Stimulated activated CD4-positive, alpha-beta T cell treated with anti-CD3 and anti-CD28 coated beads, Interleukin-15, amount 100 ng/mL, for 1 hour (primary cell): ENCODE results near the gene ANKRD11.
"Not testable (repeated sequence)": the region's sequence is repeated elsewhere in the genome, so short reads cannot be mapped to it uniquely, and the experiment has no call there.

Source experiments
- DNase-seq, 2 donors: peaks; one replicate each; pipeline ENCODE4 v3.0.0-alpha.2; 2020; ENCODE audit warnings: low read depth in 1 of 2, low spot score in 1 of 2

ANKRD11 gene

GRCh38 chr16:89453501-89454321 is 36.6 kb downstream of the ANKRD11 start:
- no peak for DNase-seq

DNA sequence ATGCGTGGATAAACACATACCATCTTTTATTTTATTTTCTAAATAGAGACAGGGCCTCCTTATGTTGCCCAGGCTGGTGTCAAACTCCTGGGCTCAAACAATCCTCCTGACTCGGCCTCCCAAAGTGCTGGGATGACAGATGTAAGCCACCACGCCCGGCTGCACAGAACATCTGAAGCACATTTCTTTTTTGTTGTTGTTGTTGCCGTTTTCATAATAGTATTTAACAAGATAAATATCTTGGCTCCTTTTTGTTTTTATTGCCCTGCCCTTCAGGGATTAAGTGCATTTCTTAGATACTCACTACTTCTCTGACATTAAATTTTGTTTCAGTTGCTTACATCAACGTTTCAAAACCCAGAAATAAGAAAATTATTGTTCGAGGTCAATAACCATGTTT is 37.4 kb downstream of the ANKRD11 start:
- no peak for DNase-seq

- no peak for DNase-seq
These were observed 38.1 kb downstream of the ANKRD11 start for GRCh38 chr16:89452241-89452640.

- DNase-seq: no peak
These were observed 39.8 kb downstream of the ANKRD11 start for GRCh38 chr16:89450537-89450936.

- DNase-seq: no peak
These were observed 40.5 kb downstream of the ANKRD11 start for GRCh38 chr16:89449726-89450335.

GRCh38 chr16:89448656-89449055 is 41.7 kb downstream of the ANKRD11 start:
- DNase-seq: no peak

DNA sequence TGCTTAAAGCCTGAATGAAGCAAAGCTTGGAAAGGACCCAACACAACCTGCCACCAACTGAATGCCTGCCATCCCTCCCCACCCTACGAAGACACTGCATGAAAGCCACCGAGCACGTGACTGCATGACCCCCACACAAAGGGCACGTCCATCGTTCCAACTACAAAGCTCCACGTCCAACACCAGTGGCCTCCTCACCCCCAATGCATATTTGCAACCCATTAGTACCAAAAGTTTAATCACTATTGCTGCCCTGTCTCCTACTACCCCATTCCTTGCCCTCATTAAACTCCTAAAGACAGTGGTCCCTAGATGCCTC is 43.4 kb downstream of the ANKRD11 start:
- DNase-seq: no peak

DNA sequence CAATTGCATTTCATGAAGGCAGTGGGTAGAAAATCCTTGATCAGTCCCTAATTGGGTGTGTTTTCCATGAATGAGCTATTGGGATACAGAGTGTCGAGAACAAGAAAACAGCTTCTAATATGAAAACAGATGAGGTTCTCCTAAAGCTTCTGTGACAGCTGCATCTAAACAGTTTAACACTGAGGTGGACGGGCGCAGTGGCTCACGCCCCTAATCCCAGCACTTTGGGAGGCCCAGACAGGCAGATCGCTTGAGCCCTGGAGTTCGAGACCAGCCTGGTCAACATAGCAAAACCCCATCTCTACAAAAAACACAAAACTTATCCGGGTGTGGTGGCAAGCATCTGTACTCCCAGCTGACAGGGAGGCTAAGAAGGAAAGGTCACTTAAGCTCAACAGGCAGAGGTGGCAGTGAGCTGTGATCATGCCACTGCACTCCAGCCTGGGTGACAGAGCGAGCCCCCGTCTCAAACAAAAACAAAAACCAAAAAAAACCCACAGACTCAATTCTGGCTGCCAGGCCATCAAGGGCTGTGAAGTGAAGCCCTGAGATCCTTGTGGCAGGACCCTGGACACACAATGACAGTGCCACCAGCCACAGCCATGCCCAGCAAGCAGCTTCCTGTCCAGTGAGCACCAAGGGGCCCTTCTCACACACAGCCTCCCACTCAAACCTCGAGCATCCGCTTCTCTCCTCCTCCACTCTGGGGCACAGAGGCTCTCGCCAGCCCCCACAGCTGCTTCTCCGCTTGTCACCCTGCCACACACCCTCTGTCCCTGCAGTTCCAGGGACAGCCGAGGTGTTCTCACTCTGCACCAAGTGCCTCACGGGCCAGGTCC is 44.0 kb downstream of the ANKRD11 start:
- DNase-seq: no peak

DNA sequence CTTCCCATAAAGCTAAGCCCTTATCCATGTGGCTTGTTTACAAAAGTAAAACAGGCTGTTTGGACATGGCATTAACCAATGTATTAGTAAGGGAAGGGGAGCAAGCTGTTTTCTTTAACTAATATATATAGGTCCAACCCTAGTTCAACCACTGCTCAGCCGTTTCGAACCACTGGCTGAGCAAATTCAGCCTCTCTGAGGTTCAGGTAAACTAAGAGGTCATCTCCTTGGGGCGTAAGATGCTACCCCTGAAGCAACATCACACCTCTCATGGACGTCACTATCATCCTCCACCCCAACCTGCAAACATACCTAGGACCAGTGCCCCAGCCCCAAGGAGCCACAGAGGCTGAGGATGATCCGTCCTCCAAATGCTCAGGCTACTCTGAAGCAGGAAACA is 45.2 kb downstream of the ANKRD11 start:
- DNase-seq: no peak

DNA sequence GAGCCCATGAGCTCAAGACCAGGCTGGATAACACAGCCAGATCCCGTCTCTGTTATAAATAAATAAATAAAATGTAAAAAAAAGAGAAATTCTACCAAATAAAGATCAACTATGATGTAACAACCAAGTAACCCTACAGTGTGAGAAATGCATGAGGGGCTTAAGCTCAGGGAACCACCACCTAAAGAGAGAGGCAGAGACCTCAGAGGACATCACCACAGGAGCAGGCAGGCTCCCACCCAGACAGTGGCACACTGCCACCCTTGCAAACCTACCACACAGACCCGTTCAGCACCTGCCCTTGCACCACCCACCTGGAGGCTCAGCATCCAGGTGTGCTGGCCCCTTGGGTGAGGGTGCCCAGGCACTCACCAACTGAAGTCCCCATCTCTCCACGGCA is 45.6 kb downstream of the ANKRD11 start:
- DNase-seq: no peak

DNA sequence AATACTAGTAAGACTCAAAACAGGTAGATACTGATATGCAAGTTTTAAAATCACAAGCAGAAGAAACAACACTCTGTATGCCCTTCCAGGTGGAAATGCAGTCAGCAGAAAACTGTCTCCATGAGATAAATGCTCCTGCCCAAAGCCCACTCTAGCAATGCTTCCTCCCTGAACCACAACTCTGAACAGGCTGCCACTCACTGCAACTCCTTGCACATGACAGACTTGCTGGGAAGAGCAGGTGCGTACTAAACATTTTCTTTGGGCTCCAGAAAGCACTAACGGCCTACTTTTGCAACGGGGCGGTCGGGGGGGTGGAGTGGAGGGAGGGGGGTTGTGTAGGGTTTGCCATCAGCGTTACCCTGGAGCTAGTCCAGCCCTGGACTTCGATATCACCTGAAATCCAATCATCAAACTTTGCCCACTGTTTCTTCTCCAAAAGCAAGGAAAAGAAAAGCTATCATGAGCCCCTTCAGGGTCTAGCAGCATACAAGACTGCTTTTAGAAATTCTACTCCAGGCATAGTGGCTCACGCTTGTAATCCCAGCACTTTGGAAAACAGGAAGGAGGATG is 46.1 kb downstream of the ANKRD11 start:
- no peak for DNase-seq

- DNase-seq: no peak
These were observed 46.7 kb downstream of the ANKRD11 start for GRCh38 chr16:89443727-89444084.

DNA sequence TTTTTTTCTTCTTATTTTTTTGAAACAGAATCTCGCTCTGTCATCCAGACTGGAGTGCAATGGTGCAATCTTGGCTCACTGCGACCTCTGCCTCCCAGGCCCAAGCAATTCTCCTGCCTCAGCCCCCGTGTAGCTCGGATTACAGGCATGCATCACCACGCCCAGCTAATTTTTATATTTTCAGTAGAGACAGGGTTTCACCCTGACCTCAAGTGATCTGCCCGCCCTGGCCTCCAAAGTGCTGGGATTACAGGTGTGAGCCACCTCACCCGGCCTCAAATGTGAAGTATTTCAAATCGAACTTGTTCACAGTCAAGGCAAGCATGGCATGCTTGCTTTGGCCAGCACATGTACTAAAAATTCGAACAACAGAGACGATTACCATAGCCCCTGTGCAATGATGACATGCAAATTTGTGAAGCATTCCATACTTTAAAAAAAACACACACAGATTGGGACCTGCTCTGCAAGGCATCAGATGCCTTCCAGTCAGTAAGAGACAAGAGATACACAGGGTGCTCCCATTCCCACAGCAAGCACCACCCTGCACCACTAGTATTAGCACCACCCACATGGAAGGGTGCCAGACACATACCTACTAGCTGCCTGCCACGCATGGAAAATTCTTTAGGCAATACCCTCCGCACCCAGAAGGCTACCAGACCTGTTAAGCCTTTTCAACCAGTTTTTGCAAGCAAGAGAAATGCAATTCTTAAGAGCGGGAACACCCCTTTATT is 47.2 kb downstream of the ANKRD11 start:
- no peak for DNase-seq

GRCh38 chr16:89442588-89442987 is 47.8 kb downstream of the ANKRD11 start:
- DNase-seq: no peak

- no peak for DNase-seq
These were observed 50.7 kb downstream of the ANKRD11 start for GRCh38 chr16:89439659-89440058.

GRCh38 chr16:89437991-89438390 is 52.4 kb downstream of the ANKRD11 start:
- no peak for DNase-seq

GRCh38 chr16:89437251-89437987 is 52.9 kb downstream of the ANKRD11 start:
- DNase-seq: no peak

- DNase-seq: no peak
These were observed 54.0 kb downstream of the ANKRD11 start for GRCh38 chr16:89436366-89436765.

- DNase-seq: not testable (repeated sequence)
These were observed 55.3 kb downstream of the ANKRD11 start for GRCh38 chr16:89435059-89435458.

DNA sequence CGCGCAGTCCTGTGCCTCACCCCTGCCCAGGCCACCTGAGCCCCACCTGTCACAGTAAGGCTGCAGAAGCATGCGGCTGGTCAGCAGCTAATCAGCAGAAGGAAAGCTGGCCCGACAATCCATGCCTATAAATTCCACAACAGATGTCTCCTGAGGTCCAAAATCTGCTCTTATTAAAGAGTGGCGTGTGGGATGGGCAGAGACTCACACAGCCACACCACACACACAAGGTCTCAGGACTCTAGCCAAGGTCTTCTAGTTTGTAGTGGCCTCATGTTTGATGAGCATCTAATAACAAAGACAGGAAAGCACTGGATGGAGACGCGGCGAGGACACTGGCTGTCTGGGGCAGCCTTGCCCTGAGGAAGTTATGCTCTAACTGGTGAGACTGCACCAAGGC is 55.9 kb downstream of the ANKRD11 start:
- no peak for DNase-seq
